Measurements from ENCODE around the gene CMYA5. TPM values are rescaled to one million over a fixed set of nuclear protein-coding genes. Genes with fewer than 3 reads are reported as not detected.
A peak's percentile ranks its signal among the peaks of the same experiment; 100 is the strongest.

Gene CMYA5
- total and polyA plus RNA-seq, 9 of the 15 experiments (the other 6 are each of a cell fraction or from before 2014, with no cell fraction given) = 0.18 to 1.1 (median 0.32) TPM

DNA sequence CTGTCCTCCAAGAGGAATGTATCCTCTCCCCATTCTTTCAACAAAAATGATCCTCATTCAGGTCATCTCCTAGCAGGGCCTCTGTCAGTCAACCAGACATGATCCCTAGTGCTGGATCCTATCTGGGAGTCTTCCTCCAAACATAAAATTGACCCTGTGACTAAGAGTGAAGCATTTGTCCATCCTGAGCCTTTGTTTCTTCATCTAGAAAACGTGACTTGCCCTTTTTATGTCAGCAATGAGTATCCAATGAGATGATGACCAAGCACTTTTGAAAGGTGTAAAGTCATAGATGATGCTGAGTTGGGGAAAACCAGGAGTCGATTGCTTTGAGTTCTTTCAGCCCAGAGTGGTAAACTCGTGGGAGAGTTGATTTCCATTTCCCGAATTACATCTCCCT lies 143.3 kb downstream of the CMYA5 start (continued):
- TF ChIP-seq, protein P1, sequence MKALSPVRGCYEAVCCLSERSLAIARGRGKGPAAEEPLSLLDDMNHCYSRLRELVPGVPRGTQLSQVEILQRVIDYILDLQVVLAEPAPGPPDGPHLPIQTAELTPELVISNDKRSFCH (CRISPR knock-in tag; IDR thresholded peaks at IDR 0.05) = no peak
- TF ChIP-seq, protein P1 (tag; IDR thresholded peaks at IDR 0.05) = no peak
- no peak for TF ChIP-seq DNMT1 (IDR thresholded peaks at IDR 0.05)
- TF ChIP-seq ZNF695 (CRISPR knock-in tag; IDR thresholded peaks at IDR 0.05) = no peak
- TF ChIP-seq POLR2AphosphoS5 (IDR thresholded peaks at IDR 0.05; ENCODE audit: control insufficient read depth, insufficient read depth, low read depth, low read length) = no peak
- no peak for TF ChIP-seq PHF20 (IDR thresholded peaks at IDR 0.05; ENCODE audit: partially characterized antibody)
- TF ChIP-seq RHOXF2B (CRISPR knock-in tag; conservative IDR thresholded peaks at IDR 0.05) = no peak
- no peak for TF ChIP-seq SMAD1 (IDR thresholded peaks at IDR 0.05; ENCODE audit: low read depth, low read length, partially characterized antibody)
- TF ChIP-seq ZNF431 (CRISPR knock-in tag; IDR thresholded peaks at IDR 0.05) = no peak
- TF ChIP-seq MEF2D (tag; conservative IDR thresholded peaks at IDR 0.05; ENCODE audit: low read depth) = no peak
- TF ChIP-seq, protein P2, sequence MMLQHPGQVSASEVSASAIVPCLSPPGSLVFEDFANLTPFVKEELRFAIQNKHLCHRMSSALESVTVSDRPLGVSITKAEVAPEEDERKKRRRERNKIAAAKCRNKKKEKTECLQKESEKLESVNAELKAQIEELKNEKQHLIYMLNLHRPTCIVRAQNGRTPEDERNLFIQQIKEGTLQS (IDR thresholded peaks at IDR 0.05) = peak; percentile 27; the same call in 1 of the 2 replicates
- TF ChIP-seq, protein P2 (CRISPR knock-in tag; conservative IDR thresholded peaks at IDR 0.05) = no peak
- no peak for TF ChIP-seq EWSR1 (IDR thresholded peaks at IDR 0.05; ENCODE audit: borderline replicate concordance, low read depth, partially characterized antibody)
- no peak for TF ChIP-seq ZC3H4 (CRISPR knock-in tag; IDR thresholded peaks at IDR 0.05; ENCODE audit: borderline replicate concordance)
- no peak for TF ChIP-seq E2F4 (CRISPR knock-in tag; IDR thresholded peaks at IDR 0.05; ENCODE audit: low read depth)
- no peak for TF ChIP-seq GABPB2 (CRISPR knock-in tag; conservative IDR thresholded peaks at IDR 0.05)
- TF ChIP-seq, protein P3, sequence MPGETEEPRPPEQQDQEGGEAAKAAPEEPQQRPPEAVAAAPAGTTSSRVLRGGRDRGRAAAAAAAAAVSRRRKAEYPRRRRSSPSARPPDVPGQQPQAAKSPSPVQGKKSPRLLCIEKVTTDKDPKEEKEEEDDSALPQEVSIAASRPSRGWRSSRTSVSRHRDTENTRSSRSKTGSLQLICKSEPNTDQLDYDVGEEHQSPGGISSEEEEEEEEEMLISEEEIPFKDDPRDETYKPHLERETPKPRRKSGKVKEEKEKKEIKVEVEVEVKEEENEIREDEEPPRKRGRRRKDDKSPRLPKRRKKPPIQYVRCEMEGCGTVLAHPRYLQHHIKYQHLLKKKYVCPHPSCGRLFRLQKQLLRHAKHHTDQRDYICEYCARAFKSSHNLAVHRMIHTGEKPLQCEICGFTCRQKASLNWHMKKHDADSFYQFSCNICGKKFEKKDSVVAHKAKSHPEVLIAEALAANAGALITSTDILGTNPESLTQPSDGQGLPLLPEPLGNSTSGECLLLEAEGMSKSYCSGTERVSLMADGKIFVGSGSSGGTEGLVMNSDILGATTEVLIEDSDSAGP (CRISPR knock-in tag; IDR thresholded peaks at IDR 0.05) = no peak
- TF ChIP-seq NFE2 (IDR thresholded peaks at IDR 0.05; ENCODE audit: low read depth) = peak; percentile 81
- peak; percentile 88 for TF ChIP-seq MAFK (IDR thresholded peaks at IDR 0.05; ENCODE audit: low read length)
- TF ChIP-seq POLR3A (IDR thresholded peaks at IDR 0.05; ENCODE audit: borderline replicate concordance, extremely low read depth, insufficient read depth, insufficient read length) = no peak
- TF ChIP-seq KLF1 (tag; IDR thresholded peaks at IDR 0.05) = no peak
- no peak for TF ChIP-seq MXI1 (IDR thresholded peaks at IDR 0.05; ENCODE audit: low read depth, low read length)
- TF ChIP-seq NFE2L1 (tag; IDR thresholded peaks at IDR 0.05; ENCODE audit: borderline replicate concordance, low read depth) = peak; percentile 74
- TF ChIP-seq CEBPB (tag; IDR thresholded peaks at IDR 0.05) = 0 out of 2 replicates have a peak, but pooled peaks have one; percentile 24
- no peak for TF ChIP-seq ZNF76 (CRISPR knock-in tag; IDR thresholded peaks at IDR 0.05; ENCODE audit: borderline replicate concordance)
- no peak for TF ChIP-seq MTA2 (IDR thresholded peaks at IDR 0.05; ENCODE audit: low read depth)
- no peak for TF ChIP-seq CCNT2 (IDR thresholded peaks at IDR 0.05; ENCODE audit: borderline replicate concordance, extremely low read depth, insufficient read length, low read depth, low read length)
- TF ChIP-seq BHLHE40 (IDR thresholded peaks at IDR 0.05; ENCODE audit: low read length) = peak; percentile 75

Data from K562 (cell line).